A549 (cell line): ENCODE data around the gene SHROOM1. TPM values are rescaled to one million over a fixed set of nuclear protein-coding genes. Genes with fewer than 3 reads are reported as not detected.

Source experiments
- ATAC-seq, 2 experiments: fragments of 200-7000 bp in 1 of 2; fragments of >200 bp in 1 of 2; cut with Nextera tagmentation in 1 of 2; cut with Tn5 transposase in 1 of 2; 3 replicates each; pipeline versions ENCODE4 v1.8.0 to v1.9.1; 2018 to 2020; ENCODE audit warnings: mild to moderate bottlenecking in 1 of 2, moderate library complexity in 1 of 2
- CTCF ChIA-PET: fragments of 300-600 bp; sonication (Branson Sonifier 250); formaldehyde crosslinking; extraction: SDS; loops from one replicate; lab custom pipeline; 2021; ENCODE audit warnings: antibody characterized with exemption, inconsistent platforms; lab: Yijun Ruan, JAX
- POLR2A ChIA-PET: fragments of 350-600 bp; formaldehyde crosslinking; extraction: SDS; loops from one replicate; lab custom pipeline; 2021; ENCODE audit warnings: antibody characterized with exemption, inconsistent platforms; lab: Yijun Ruan, JAX
- DNase-seq, 2 experiments: peaks; one replicate each; pipeline versions ENCODE4 v3.0.0 to v3.0.0-alpha.2; 2011 to 2016; ENCODE audit warnings: low read depth in 1 of 2, low spot score in 1 of 2
- FAIRE-seq: peaks from 2 replicates; lab custom pipeline; 2011; peaks lifted over from hg19 to GRCh38; lab: Jason Lieb, UNC
- H3K27ac ChIP-seq, 2 experiments: fragments of >200 bp; sonication (Bioruptor Twin); formaldehyde crosslinking; 3 replicates each; pipeline ENCODE4 v1.5.1; 2016 to 2017
- H3K4me1 ChIP-seq: fragments of >200 bp; sonication (Bioruptor Twin); formaldehyde crosslinking; 3 replicates; pipeline ENCODE4 v1.6.1; 2016
- H3K4me2 ChIP-seq: fragments of >200 bp; sonication (Bioruptor Twin); formaldehyde crosslinking; 3 replicates; pipeline ENCODE4 v1.6.1; 2016
- H3K4me3 ChIP-seq: fragments of >200 bp; sonication (Bioruptor Twin); formaldehyde crosslinking; 3 replicates; pipeline ENCODE4 v1.5.1; 2016
- H3K9me3 ChIP-seq: fragments of >200 bp; sonication (Bioruptor Twin); formaldehyde crosslinking; 3 replicates; pipeline ENCODE4 v1.6.1; 2016
- BHLHE40 ChIP-seq: IDR thresholded peaks from 2 replicates; pipeline ENCODE4 v1.6.1; 2012; ENCODE audit warnings: low read depth, low read length, inconsistent platforms
- CBX2 ChIP-seq: fragments of 200-600 bp; sonication (generic); IDR thresholded peaks from 2 replicates; pipeline ENCODE4 v1.6.1; 2016; ENCODE audit warnings: low read depth, mild to moderate bottlenecking, borderline replicate concordance
- CHD2 ChIP-seq: fragments of 150-350 bp; IDR thresholded peaks from 2 replicates; pipeline ENCODE4 v1.6.1; 2014; ENCODE audit warnings: low read length; ENCODE audit not compliant: partially characterized antibody
- CHD4 ChIP-seq: fragments of 200-600 bp; sonication (generic); IDR thresholded peaks from 2 replicates; pipeline ENCODE4 v1.6.1; 2016; ENCODE audit warnings: antibody characterized with exemption, mild to moderate bottlenecking, borderline replicate concordance
- EHMT2 ChIP-seq: fragments of 200-600 bp; sonication (generic); IDR thresholded peaks from 2 replicates; pipeline ENCODE4 v1.6.1; 2016; ENCODE audit warnings: antibody characterized with exemption, low read depth, mild to moderate bottlenecking, moderate library complexity
- EP300 ChIP-seq, 2 experiments: fragments of >200 bp; sonication (Bioruptor Twin); formaldehyde crosslinking; IDR thresholded peaks; 2 replicates in 1 of 2; 3 replicates in 1 of 2; pipeline ENCODE4 v1.6.1; 2016 to 2017
- ESRRA ChIP-seq: fragments of 150-350 bp; IDR thresholded peaks from 2 replicates; pipeline ENCODE4 v1.6.1; 2014; ENCODE audit warnings: mild to moderate bottlenecking, low read length, borderline replicate concordance
- HEYL ChIP-seq: fragments of 250-450 bp; sonication (Bioruptor Pico); IDR thresholded peaks from 2 replicates; pipeline ENCODE4 v1.8.0; 2021; ENCODE audit warnings: mild to moderate bottlenecking, moderate library complexity
- HOXA7 ChIP-seq: fragments of 250-450 bp; sonication (Bioruptor Pico); IDR thresholded peaks from 2 replicates; pipeline ENCODE4 v1.5.0; 2020; ENCODE audit warnings: mild to moderate bottlenecking, moderate library complexity
- HOXB13 ChIP-seq: fragments of 250-450 bp; sonication (Bioruptor Pico); IDR thresholded peaks from 2 replicates; pipeline ENCODE4 v1.5.0; 2020; ENCODE audit warnings: low read depth, mild to moderate bottlenecking, moderate library complexity
- JUN ChIP-seq, 2 experiments: fragments of >200 bp; sonication (Bioruptor Twin); formaldehyde crosslinking; IDR thresholded peaks; 2 replicates in 1 of 2; 3 replicates in 1 of 2; pipeline ENCODE4 v1.6.1; 2016 to 2017
- MAFK ChIP-seq: fragments of 450-650 bp; IDR thresholded peaks from 2 replicates; pipeline ENCODE4 v1.6.1; 2014; ENCODE audit not compliant: partially characterized antibody
- NPAS2 ChIP-seq: fragments of 250-450 bp; sonication (Bioruptor Pico); IDR thresholded peaks from 2 replicates; pipeline ENCODE4 v1.8.0; 2022; ENCODE audit warnings: mild to moderate bottlenecking, moderate library complexity, borderline replicate concordance
- NR3C1 ChIP-seq: fragments of >200 bp; sonication (Bioruptor Twin); formaldehyde crosslinking; IDR thresholded peaks from 3 replicates; pipeline ENCODE4 v1.6.1; 2017
- RAD21 ChIP-seq, 2 experiments: fragments of >200 bp in 1 of 2; sonication (Bioruptor Twin) in 1 of 2; formaldehyde crosslinking in 1 of 2; IDR thresholded peaks in 1 of 2; conservative IDR thresholded peaks in 1 of 2; 2 replicates in 1 of 2; 3 replicates in 1 of 2; pipeline ENCODE4 v1.6.1; 2012 to 2018; ENCODE audit warnings: inconsistent platforms in 1 of 2
- RARB ChIP-seq: fragments of 250-450 bp; sonication (Bioruptor Pico); IDR thresholded peaks from 2 replicates; pipeline ENCODE4 v1.8.0; 2021; ENCODE audit warnings: mild to moderate bottlenecking, moderate library complexity
- RCOR1 ChIP-seq: fragments of 150-350 bp; IDR thresholded peaks from 2 replicates; pipeline ENCODE4 v1.6.1; 2014; ENCODE audit warnings: antibody characterized with exemption, low read length, low read depth
- RNF2 ChIP-seq: fragments of 200-600 bp; sonication (generic); IDR thresholded peaks from 2 replicates; pipeline ENCODE4 v1.6.1; 2016; ENCODE audit warnings: low read depth, mild to moderate bottlenecking, antibody characterized with exemption, moderate library complexity, borderline replicate concordance
- SMC3 ChIP-seq: fragments of >200 bp; sonication (Bioruptor Twin); formaldehyde crosslinking; IDR thresholded peaks from 3 replicates; pipeline ENCODE4 v1.6.1; 2018; ENCODE audit warnings: inconsistent platforms
- SREBF2 ChIP-seq: fragments of 450-650 bp; IDR thresholded peaks from 2 replicates; pipeline ENCODE4 v1.6.1; 2014; ENCODE audit warnings: mild to moderate bottlenecking, moderate library complexity
- TFCP2L1 ChIP-seq: fragments of 250-450 bp; sonication (Bioruptor Pico); IDR thresholded peaks from 2 replicates; pipeline ENCODE4 v1.5.0; 2021; ENCODE audit warnings: mild to moderate bottlenecking
- ZC3H11A ChIP-seq: fragments of 450-650 bp; IDR thresholded peaks from 2 replicates; pipeline ENCODE4 v1.6.1; 2014; ENCODE audit warnings: antibody characterized with exemption, mild to moderate bottlenecking
- ZFP36 ChIP-seq: fragments of 450-650 bp; IDR thresholded peaks from 2 replicates; pipeline ENCODE4 v1.6.1; 2014; ENCODE audit warnings: borderline replicate concordance; ENCODE audit not compliant: partially characterized antibody
- WGBS: methylation state at CpG from one replicate; pipeline ENCODE4 v1.1.6; 2017; ENCODE audit errors: missing lambda C conversion rate; 5-methylcytosine and 5-hydroxymethylcytosine counted together
- polyA plus RNA-seq, 4 experiments: library from polyadenylated mRNA; depleted of rRNA in 3 of 4; stranded (reverse); fragments of >200 nt; fragmentation: RNase III in 1 of 4; extraction: RNeasy Plus Mini Kit Qiagen cat#74134 plus additional on column Dnase treatment in 1 of 4; gene quantifications; 2 replicates in 3 of 4; 3 replicates in 1 of 4; pipeline ENCODE4 v1.2.3, GENCODE V29; 2011 to 2017
- TF ChIP-seq, protein P1 (sequence below): fragments of >200 bp; sonication (Bioruptor Twin); formaldehyde crosslinking; IDR thresholded peaks from 2 replicates; pipeline ENCODE4 v1.6.1; 2016
- TF ChIP-seq, protein P2 (sequence below): fragments of >200 bp; sonication (Bioruptor Twin); formaldehyde crosslinking; IDR thresholded peaks from 3 replicates; pipeline ENCODE4 v1.6.1; 2016
- TF ChIP-seq, protein P3 (sequence below): fragments of 250-450 bp; sonication (Bioruptor Pico); IDR thresholded peaks from 2 replicates; pipeline ENCODE4 v1.5.0; 2020; ENCODE audit warnings: low read depth, mild to moderate bottlenecking, moderate library complexity
- TF ChIP-seq, protein P4 (sequence below): IDR thresholded peaks from 2 replicates; pipeline ENCODE4 v1.6.1; 2012; ENCODE audit warnings: low read depth, borderline replicate concordance
- TF ChIP-seq, protein P5 (sequence below): IDR thresholded peaks from 2 replicates; pipeline ENCODE4 v1.6.1; 2012

Gene SHROOM1
- polyA plus RNA-seq, 2 of the 4 experiments (the other 2 are of a cell fraction) = 4.5 to 5.4 TPM

DNA sequence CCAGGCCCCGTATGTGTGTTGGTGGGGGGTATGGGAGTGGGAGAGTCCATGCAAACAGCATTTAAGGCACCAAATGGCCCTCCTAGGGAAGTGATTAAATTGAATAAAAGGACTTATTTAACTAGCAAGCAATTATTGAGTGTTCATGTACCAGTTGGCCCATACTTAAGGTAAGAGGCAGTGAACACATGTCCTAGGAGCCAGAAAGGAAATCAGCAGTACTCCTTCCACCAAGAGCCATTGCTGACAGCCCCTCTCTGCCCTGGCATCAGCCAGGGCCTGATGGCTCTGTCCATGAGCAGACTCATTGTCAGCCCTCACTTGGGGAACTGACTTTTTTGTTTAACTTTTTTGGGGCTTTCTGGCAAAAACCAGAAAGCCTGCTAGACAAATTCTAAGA is 10.4 kb upstream of the SHROOM1 start:
- DNase-seq (no peak), ATAC-seq (no peak), FAIRE-seq (no peak)
- WGBS = 79% methylated on average over 1 of the region's 1 CpG
- H3K4me2 ChIP-seq = no peak overlapping the region
- ChIA-PET CTCF (interaction anchor here (0.6 kb wide), 1 partner anchor 19 kb away, joined by 4 read pairs; no protein-coding TSS in a partner anchor), POLR2A (no interaction called here)
- H3K27ac ChIP-seq = no peak overlapping the region
- no peaks in the 10 kb centered on the region for H3K9me3 ChIP-seq
- TF ChIP-seq RCOR1 (no peak), RNF2 (no peak), TFCP2L1 (CRISPR knock-in tag) (no peak), NPAS2 (CRISPR knock-in tag) (no peak), BHLHE40 (no peak), NR3C1 (no peak), ESRRA (no peak), ZC3H11A (no peak), EP300 (IDR thresholded peaks at IDR 0.05) (no peak), EHMT2 (no peak), JUN (IDR thresholded peaks at IDR 0.05) (no peak), CHD2 (no peak), HOXA7 (no peak)
- TF ChIP-seq, protein P1, sequence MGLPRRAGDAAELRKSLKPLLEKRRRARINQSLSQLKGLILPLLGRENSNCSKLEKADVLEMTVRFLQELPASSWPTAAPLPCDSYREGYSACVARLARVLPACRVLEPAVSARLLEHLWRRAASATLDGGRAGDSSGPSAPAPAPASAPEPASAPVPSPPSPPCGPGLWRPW = no peak
- TF ChIP-seq, protein P2, sequence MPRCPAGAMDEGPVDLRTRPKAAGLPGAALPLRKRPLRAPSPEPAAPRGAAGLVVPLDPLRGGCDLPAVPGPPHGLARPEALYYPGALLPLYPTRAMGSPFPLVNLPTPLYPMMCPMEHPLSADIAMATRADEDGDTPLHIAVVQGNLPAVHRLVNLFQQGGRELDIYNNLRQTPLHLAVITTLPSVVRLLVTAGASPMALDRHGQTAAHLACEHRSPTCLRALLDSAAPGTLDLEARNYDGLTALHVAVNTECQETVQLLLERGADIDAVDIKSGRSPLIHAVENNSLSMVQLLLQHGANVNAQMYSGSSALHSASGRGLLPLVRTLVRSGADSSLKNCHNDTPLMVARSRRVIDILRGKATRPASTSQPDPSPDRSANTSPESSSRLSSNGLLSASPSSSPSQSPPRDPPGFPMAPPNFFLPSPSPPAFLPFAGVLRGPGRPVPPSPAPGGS = no peak
- no peak overlapping the region for H3K4me3 ChIP-seq
- H3K4me1 ChIP-seq = peaks cover 4% of the 10 kb centered on the region; the same call in 1 of the 3 replicates

DNA sequence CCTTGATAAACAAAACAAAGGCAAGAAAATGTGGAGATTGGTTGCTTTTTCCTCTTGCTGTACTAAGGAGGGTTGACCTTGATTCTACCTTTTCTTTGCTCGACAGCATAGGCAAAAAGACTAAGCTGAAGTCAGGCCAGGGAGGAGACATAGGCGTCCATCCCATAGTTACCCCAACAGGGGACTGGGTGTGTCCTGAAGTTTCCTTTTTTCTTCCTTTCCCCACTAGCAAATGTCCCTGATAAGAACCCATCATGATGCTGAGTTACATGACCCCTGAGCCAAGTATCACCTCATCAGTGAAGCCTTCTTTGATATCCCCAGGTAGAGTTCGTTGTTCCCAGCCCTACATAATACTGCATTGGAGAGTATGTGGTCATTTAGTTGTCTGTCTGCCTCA is 9.9 kb upstream of the SHROOM1 start:
- Histone ChIP-seq H3K4me3 (no peak overlapping the region), H3K4me2 (no peak overlapping the region), H3K27ac (no peak overlapping the region; a peak in 1 of 6 replicates), H3K9me3 (no peaks in the 10 kb centered on the region), H3K4me1 (peaks cover 4% of the 10 kb centered on the region; the same call in 1 of the 3 replicates)
- WGBS = 72% methylated on average over 3 of the region's 3 CpGs
- TF ChIP-seq MAFK (no peak), HOXB13 (CRISPR knock-in tag) (no peak), ESRRA (no peak), EP300 (IDR thresholded peaks at IDR 0.05) (no peak), RAD21 (conservative IDR thresholded peaks at IDR 0.05 in 1 of 2, IDR thresholded peaks at IDR 0.05 in 1 of 2) (no peak), ZFP36 (no peak), NPAS2 (CRISPR knock-in tag) (no peak), CBX2 (no peak), RCOR1 (no peak), SREBF2 (no peak), HEYL (CRISPR knock-in tag) (no peak), BHLHE40 (no peak), RARB (CRISPR knock-in tag) (no peak), CHD4 (no peak), SMC3 (no peak)
- TF ChIP-seq, protein P3, sequence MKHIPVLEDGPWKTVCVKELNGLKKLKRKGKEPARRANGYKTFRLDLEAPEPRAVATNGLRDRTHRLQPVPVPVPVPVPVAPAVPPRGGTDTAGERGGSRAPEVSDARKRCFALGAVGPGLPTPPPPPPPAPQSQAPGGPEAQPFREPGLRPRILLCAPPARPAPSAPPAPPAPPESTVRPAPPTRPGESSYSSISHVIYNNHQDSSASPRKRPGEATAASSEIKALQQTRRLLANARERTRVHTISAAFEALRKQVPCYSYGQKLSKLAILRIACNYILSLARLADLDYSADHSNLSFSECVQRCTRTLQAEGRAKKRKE = no peak
- TF ChIP-seq, protein P4, sequence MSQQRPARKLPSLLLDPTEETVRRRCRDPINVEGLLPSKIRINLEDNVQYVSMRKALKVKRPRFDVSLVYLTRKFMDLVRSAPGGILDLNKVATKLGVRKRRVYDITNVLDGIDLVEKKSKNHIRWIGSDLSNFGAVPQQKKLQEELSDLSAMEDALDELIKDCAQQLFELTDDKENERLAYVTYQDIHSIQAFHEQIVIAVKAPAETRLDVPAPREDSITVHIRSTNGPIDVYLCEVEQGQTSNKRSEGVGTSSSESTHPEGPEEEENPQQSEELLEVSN = no peak
- TF ChIP-seq, protein P5, sequence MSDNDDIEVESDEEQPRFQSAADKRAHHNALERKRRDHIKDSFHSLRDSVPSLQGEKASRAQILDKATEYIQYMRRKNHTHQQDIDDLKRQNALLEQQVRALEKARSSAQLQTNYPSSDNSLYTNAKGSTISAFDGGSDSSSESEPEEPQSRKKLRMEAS = no peak
- DNase-seq (no peak), ATAC-seq (no peak), FAIRE-seq (no peak)
- ChIA-PET CTCF (interaction anchor here (2.8 to 2.9 kb wide), 2 partner anchors 10 to 20 kb away, joined by 14 read pairs; partner anchors contain the start of gene SHROOM1), POLR2A (no interaction called here)
